B cell (primary cell): ENCODE data around the gene PARP16. TPM values are rescaled to one million over a fixed set of nuclear protein-coding genes. Genes with fewer than 3 reads are reported as not detected.

Experiments
- ATAC-seq: fragments of 200-7000 bp; cut with Tn5 transposase; one replicate; pipeline ENCODE4 v1.10.0; 2021; ENCODE audit warnings: low read depth, mild to moderate bottlenecking, moderate number of reproducible peaks, moderate library complexity
- CTCF ChIA-PET: fragments of 350-600 bp; sonication (Branson Sonifier 250); formaldehyde crosslinking; loops from one replicate; lab custom pipeline; 2021; ENCODE audit warnings: antibody characterized with exemption, inconsistent platforms; lab: Charles Lee
- POLR2A ChIA-PET: fragments of 350-600 bp; sonication (Branson Sonifier 250); formaldehyde crosslinking; loops from one replicate; lab custom pipeline; 2021; ENCODE audit warnings: antibody characterized with exemption; lab: Charles Lee
- DNase-seq: peaks from one replicate; pipeline ENCODE4 v3.0.0; 2013
- H2AFZ ChIP-seq: 2 replicates; pipeline ENCODE4 v1.6.1; 2012; ENCODE audit warnings: mild to moderate bottlenecking, low read depth, low read length; ENCODE audit not compliant: insufficient read depth, poor library complexity, severe bottlenecking
- H3K27ac ChIP-seq, 2 donors: 1 replicate in 1 of 2; 2 replicates in 1 of 2; pipeline ENCODE4 v1.5.1; 2012 to 2013; ENCODE audit warnings: low read length in 2 of 2, mild to moderate bottlenecking in 2 of 2, moderate library complexity in 1 of 2
- H3K27me3 ChIP-seq, 4 experiments: fragments of 200-600 bp in 1 of 4; sonication (generic) in 1 of 4; replicated peaks in 1 of 4; 1 replicate in 2 of 4; 2 replicates in 2 of 4; pipeline versions ENCODE4 v1.6.1 to v1.7.0; 2013 to 2016; ENCODE audit warnings: low read length in 3 of 4, mild to moderate bottlenecking in 2 of 4, mixed read lengths in 1 of 4, moderate library complexity in 1 of 4; ENCODE audit not compliant: insufficient read depth in 4 of 4, control insufficient read depth in 3 of 4; ENCODE audit errors: control extremely low read depth in 1 of 4
- H3K36me3 ChIP-seq, 2 experiments: replicated peaks in 1 of 2; 1 replicate in 1 of 2; 2 replicates in 1 of 2; pipeline versions ENCODE4 v1.6.1 to v1.7.1; 2013; ENCODE audit warnings: low read length in 1 of 2; ENCODE audit not compliant: insufficient read depth in 2 of 2, control insufficient read depth in 1 of 2; ENCODE audit errors: control extremely low read depth in 1 of 2, extremely low read depth in 1 of 2
- H3K4me1 ChIP-seq, 2 donors: fragments of 200-600 bp in 1 of 2; sonication (generic) in 1 of 2; 1 replicate in 1 of 2; 2 replicates in 1 of 2; pipeline versions ENCODE4 v1.5.1 to v1.6.1; 2013 to 2017; ENCODE audit warnings: low read length in 2 of 2; ENCODE audit not compliant: control insufficient read depth in 2 of 2, insufficient read depth in 2 of 2
- H3K4me2 ChIP-seq: replicated peaks from 2 replicates; pipeline ENCODE3; 2012; ENCODE audit warnings: mild to moderate bottlenecking, low read depth, low read length; ENCODE audit not compliant: poor library complexity, severe bottlenecking
- H3K4me3 ChIP-seq, 5 experiments: fragments of 200-600 bp in 1 of 5; sonication (generic) in 1 of 5; 1 replicate in 3 of 5; 2 replicates in 2 of 5; pipeline versions ENCODE4 v1.5.1 to v1.7.0; 2011 to 2016; ENCODE audit warnings: low read length in 4 of 5, mild to moderate bottlenecking in 4 of 5, low read depth in 2 of 5, control low read depth in 1 of 5, moderate library complexity in 1 of 5; ENCODE audit not compliant: insufficient read depth in 1 of 5; ENCODE audit errors: control extremely low read depth in 1 of 5, extremely low read depth in 1 of 5
- H3K79me2 ChIP-seq: fragments of 200-600 bp; sonication (generic); one replicate; pipeline ENCODE4 v1.6.0; 2016; ENCODE audit warnings: low read length; ENCODE audit not compliant: control insufficient read depth, insufficient read depth
- H3K9ac ChIP-seq: fragments of 200-600 bp; sonication (generic); 2 replicates; pipeline ENCODE4 v1.6.1; 2017; ENCODE audit warnings: mild to moderate bottlenecking, low read length, moderate library complexity
- H3K9me3 ChIP-seq, 3 donors: one replicate each; pipeline versions ENCODE4 v1.6.1 to v1.7.1; 2013; ENCODE audit warnings: low read length in 2 of 3; ENCODE audit not compliant: control insufficient read depth in 2 of 3, insufficient read depth in 1 of 3; ENCODE audit errors: control extremely low read depth in 1 of 3
- H4K20me1 ChIP-seq: 2 replicates; pipeline ENCODE4 v1.6.0; 2012; ENCODE audit warnings: mild to moderate bottlenecking, low read length; ENCODE audit not compliant: insufficient read depth, control insufficient read depth, poor library complexity, severe bottlenecking
- H3K27ac Mint-ChIP-seq: one replicate; pipeline ENCODE4 v1.8.0; 2021; ENCODE audit warnings: mixed read lengths
- H3K27me3 Mint-ChIP-seq: one replicate; pipeline ENCODE4 v1.8.0; 2021; ENCODE audit warnings: mixed read lengths
- H3K4me1 Mint-ChIP-seq: one replicate; pipeline ENCODE4 v1.8.0; 2021; ENCODE audit warnings: mixed read lengths
- H3K4me3 Mint-ChIP-seq: one replicate; pipeline ENCODE4 v1.8.0; 2021; ENCODE audit warnings: mixed read lengths
- H3K9me3 Mint-ChIP-seq: one replicate; pipeline ENCODE4 v1.8.0; 2022; ENCODE audit warnings: mixed read lengths; ENCODE audit not compliant: insufficient read depth
- CTCF ChIP-seq: fragments of 200-600 bp; IDR thresholded peaks from one replicate; pipeline ENCODE4 v1.8.0; 2022; ENCODE audit warnings: antibody characterized with exemption, mild to moderate bottlenecking
- EZH2 ChIP-seq: IDR thresholded peaks from 2 replicates; pipeline ENCODE4 v1.6.1; 2012; ENCODE audit warnings: borderline replicate concordance, low read depth, mild to moderate bottlenecking, moderate library complexity, low read length; ENCODE audit not compliant: insufficient read depth, poor library complexity, severe bottlenecking
- WGBS: methylation state at CpG from one replicate; pipeline ENCODE4 v1.1.5; 2013; ENCODE audit warnings: missing lambda C conversion rate; ENCODE audit not compliant: insufficient coverage; 5-methylcytosine and 5-hydroxymethylcytosine counted together
- intact Hi-C: fragments of 100-400 bp; cut with micrococcal nuclease; formaldehyde crosslinking; loops from one replicate; pipeline ENCODE4 v1.10.0; 2022
- polyA plus RNA-seq: library from polyadenylated mRNA; depleted of rRNA; stranded (reverse); fragments of >200 nt; gene quantifications from 2 replicates; pipeline ENCODE4 v1.2.3, GENCODE V29; 2012
- total RNA-seq, 2 donors: library from RNA; stranded (reverse); fragments of 120-200 nt in 1 of 2; gene quantifications; 1 replicate in 1 of 2; 2 replicates in 1 of 2; pipeline versions ENCODE4 v1.2.3 to v1.2.4, GENCODE V29; 2013 to 2022

Gene PARP16
- total and polyA plus RNA-seq, 2 donors (not counting 1 experiment from before 2014, with no cell fraction given) = 18.2 to 19.1 TPM

- Mint-ChIP-seq H3K4me3 (no peak overlapping the region), H3K27me3 (peaks cover 19% of the 10 kb centered on the region), H3K27ac (no peak overlapping the region), H3K4me1 (peaks cover 14% of the 10 kb centered on the region), H3K9me3 (no peaks in the 10 kb centered on the region)
- 91% methylated on average over 24 of the region's 31 CpGs for WGBS
- Histone ChIP-seq H3K79me2 (no peaks in the 10 kb centered on the region), H4K20me1 (no peaks in the 10 kb centered on the region), H3K4me3 (no peak overlapping the region), H3K9me3 (peaks cover 0 to 8% (median 0%) of the 10 kb centered on the region in 3 donors), H3K9ac (no peak overlapping the region), H3K4me2 (no peak overlapping the region), H3K36me3 (no peaks in the 10 kb centered on the region), H3K27ac (no peak overlapping the region), H3K4me1 (peaks cover 9 to 19% of the 10 kb centered on the region in 2 donors), H2AFZ (no peak overlapping the region), H3K27me3 (peaks cover 0 to 9% (median 3%) of the 10 kb centered on the region in 4 experiments)
- no peak for TF ChIP-seq CTCF
- no peak for TF ChIP-seq EZH2
- ChIA-PET CTCF (no interaction called here), POLR2A (no interaction called here)
- ATAC-seq (no peak), DNase-seq (no peak)
- intact Hi-C loops = no loop called here
Observed at GRCh38 chr15:65332391-65333147, 45.9 kb upstream of the PARP16 start.

- Histone ChIP-seq H3K27ac (no peak overlapping the region), H3K4me1 (peaks cover 2 to 12% of the 10 kb centered on the region in 2 donors), H3K4me2 (no peak overlapping the region), H3K9ac (no peak overlapping the region), H3K79me2 (no peaks in the 10 kb centered on the region), H3K27me3 (peaks cover 0 to 12% (median 2%) of the 10 kb centered on the region in 4 experiments), H3K4me3 (no peak overlapping the region), H3K36me3 (no peaks in the 10 kb centered on the region), H2AFZ (no peak overlapping the region), H4K20me1 (no peaks in the 10 kb centered on the region), H3K9me3 (peaks cover 0 to 9% (median 0%) of the 10 kb centered on the region in 3 donors)
- ChIA-PET CTCF (no interaction called here), POLR2A (no interaction called here)
- no peak overlapping the region for H3K27ac Mint-ChIP-seq
- DNase-seq (no peak), ATAC-seq (no peak)
- peaks cover 9% of the 10 kb centered on the region for H3K4me1 Mint-ChIP-seq
- H3K27me3 Mint-ChIP-seq = peaks cover 15% of the 10 kb centered on the region
- H3K9me3 Mint-ChIP-seq = no peaks in the 10 kb centered on the region
- TF ChIP-seq CTCF (no peak), EZH2 (no peak)
- intact Hi-C loops = no loop called here
- H3K4me3 Mint-ChIP-seq = no peak overlapping the region
- 87% methylated on average over 6 of the region's 7 CpGs for WGBS
Observed at GRCh38 chr15:65331811-65332210, 45.1 kb upstream of the PARP16 start.
